Epithelial cell of proximal tubule (primary cell): Measurements from ENCODE around the gene LDAH. TPM values are rescaled to one million over a fixed set of nuclear protein-coding genes. Genes with fewer than 3 reads are reported as not detected.

Experiments used
- DNase-seq: peaks from one replicate; pipeline ENCODE4 v3.0.0-alpha.2; 2011; ENCODE audit warnings: low read depth
- H3K4me3 ChIP-seq: 2 replicates; pipeline ENCODE4 v1.5.1; 2011; ENCODE audit warnings: low read depth, mild to moderate bottlenecking, low read length
- CTCF ChIP-seq: conservative IDR thresholded peaks from 2 replicates; pipeline ENCODE4 v1.5.1; 2012; ENCODE audit warnings: low read depth, mild to moderate bottlenecking, low read length
- total RNA-seq: library from RNA; depleted of rRNA; stranded (reverse); fragments of >200 nt; gene quantifications from 2 replicates; pipeline ENCODE4 v1.2.3, GENCODE V29; 2015

The LDAH gene
- total RNA-seq, 1 donor from 2014 or later, result 16.5 TPM

- no peak for TF ChIP-seq CTCF
- no peak for DNase-seq
These were observed 174.1 kb downstream of the LDAH start for GRCh38 chr2:20648831-20649230.

DNA sequence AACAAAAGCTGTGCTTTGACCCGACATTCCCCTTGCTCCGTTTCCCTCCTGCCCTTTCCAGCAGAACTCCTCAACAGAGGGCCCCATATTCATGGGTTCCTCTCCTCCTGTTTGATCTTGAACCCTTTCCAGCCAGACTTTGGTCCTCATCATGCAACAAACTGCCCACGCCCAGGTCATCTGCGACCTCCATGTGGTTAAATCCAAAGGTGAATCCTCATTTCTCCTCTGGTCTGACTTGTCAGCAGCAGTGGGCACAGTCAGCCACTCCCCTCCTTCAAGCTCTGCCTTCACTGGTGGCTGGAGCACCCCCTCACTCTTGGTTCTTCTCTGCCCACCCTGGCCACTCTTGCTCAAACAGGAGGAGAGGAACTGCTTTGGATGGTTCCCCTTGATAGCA is 174.7 kb downstream of the LDAH start:
- no peak for TF ChIP-seq CTCF
- H3K4me3 ChIP-seq, result no peak overlapping the region
- DNase-seq, result no peak

More at GRCh38 chr2:20648831-20649230, 174.1 kb downstream of the LDAH start:
- H3K4me3 ChIP-seq, result no peak overlapping the region

- no peak for DNase-seq
- TF ChIP-seq CTCF, result no peak
- no peak overlapping the region for H3K4me3 ChIP-seq
These were observed 175.2 kb downstream of the LDAH start for GRCh38 chr2:20647738-20648137.

DNA sequence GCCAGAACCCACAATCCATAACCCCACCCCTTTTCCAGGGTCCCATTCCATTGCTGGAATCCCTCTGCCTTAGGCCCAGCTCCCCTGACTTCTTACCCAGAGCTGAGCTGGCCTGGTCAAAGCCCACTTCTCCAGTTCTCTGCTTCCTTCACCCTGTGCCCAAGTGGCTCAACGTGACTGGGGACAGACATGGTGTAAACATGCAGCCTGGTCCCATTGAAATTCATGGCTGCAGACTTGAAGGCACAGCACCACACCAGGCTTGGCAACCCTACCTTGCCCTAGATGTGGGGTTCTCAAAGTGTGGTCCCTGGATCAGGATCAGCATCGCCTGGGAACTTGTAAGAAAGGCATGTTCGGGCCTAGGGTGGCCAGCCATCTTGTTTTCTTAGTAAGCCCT is 175.7 kb downstream of the LDAH start:
- no peak for TF ChIP-seq CTCF
- H3K4me3 ChIP-seq, result no peak overlapping the region
- no peak for DNase-seq

DNA sequence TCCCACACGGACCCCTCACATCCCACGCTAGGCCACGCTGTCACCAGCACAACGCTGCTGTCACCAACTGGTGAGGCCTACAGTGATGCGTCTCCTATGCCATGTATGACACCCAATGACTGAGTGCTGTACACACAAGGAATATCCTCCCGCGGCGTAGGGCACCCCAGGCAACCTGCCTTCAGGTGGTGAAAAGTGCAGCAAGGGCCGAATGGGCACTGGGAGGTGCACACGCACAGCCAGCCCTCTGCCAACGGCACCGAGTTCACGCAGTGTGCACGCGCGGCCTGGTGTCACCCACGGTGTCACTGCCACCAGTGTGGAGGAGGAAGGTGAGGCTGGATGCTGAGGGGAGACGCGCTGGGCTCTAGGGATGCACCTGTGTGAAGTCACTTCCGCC is 176.5 kb downstream of the LDAH start:
- DNase-seq, result no peak
- TF ChIP-seq CTCF, result no peak
- H3K4me3 ChIP-seq, result no peak overlapping the region

- no peak for DNase-seq
- no peak for TF ChIP-seq CTCF
- no peak overlapping the region for H3K4me3 ChIP-seq
These were observed 177.1 kb downstream of the LDAH start for GRCh38 chr2:20645761-20646160.

- H3K4me3 ChIP-seq, result no peak overlapping the region
- TF ChIP-seq CTCF, result no peak
- DNase-seq, result no peak
These were observed 177.6 kb downstream of the LDAH start for GRCh38 chr2:20645301-20645701.
